Neural cell (in vitro differentiated cells): ENCODE data around the gene ECT2L. TPM values are rescaled to one million over a fixed set of nuclear protein-coding genes. Genes with fewer than 3 reads are reported as not detected.

Experiments
- H2AFZ ChIP-seq: fragments of 200-600, 300-800 bp; sonication (generic), shearing (Covaris generic); 2 replicates; pipeline ENCODE4 v1.6.0; 2014; ENCODE audit warnings: low read depth, mild to moderate bottlenecking, antibody characterized with exemption, low read length, moderate library complexity
- H3F3A ChIP-seq: fragments of 200-600 bp; shearing (Covaris generic); 2 replicates; pipeline ENCODE4 v1.6.1; 2016; ENCODE audit warnings: mild to moderate bottlenecking, moderate library complexity, mixed read lengths, antibody characterized with exemption, low read length; ENCODE audit not compliant: insufficient read depth, poor library complexity, severe bottlenecking
- H3K27ac ChIP-seq: fragments of 200-600, 300-800 bp; sonication (generic), shearing (Covaris generic); 2 replicates; pipeline ENCODE4 v1.5.1; 2014; ENCODE audit warnings: mild to moderate bottlenecking, low read length, moderate library complexity
- H3K27me3 ChIP-seq: fragments of 300-800, 200-600 bp; sonication (generic), shearing (Covaris generic); 2 replicates; pipeline ENCODE4 v1.6.0; 2014; ENCODE audit warnings: mild to moderate bottlenecking, low read depth, low read length, moderate library complexity; ENCODE audit not compliant: insufficient read depth
- H3K36me3 ChIP-seq: fragments of 300-800, 200-600 bp; sonication (generic), shearing (Covaris generic); 2 replicates; pipeline ENCODE4 v1.5.1; 2014; ENCODE audit warnings: mild to moderate bottlenecking, antibody characterized with exemption, low read length, moderate library complexity; ENCODE audit not compliant: insufficient read depth
- H3K4me2 ChIP-seq: fragments of 300-800, 200-600 bp; sonication (generic), shearing (Covaris generic); 2 replicates; pipeline ENCODE4 v1.6.0; 2014; ENCODE audit warnings: mild to moderate bottlenecking, low read length
- H3K4me3 ChIP-seq: fragments of 300-800, 200-600 bp; sonication (generic), shearing (Covaris generic); 2 replicates; pipeline ENCODE4 v1.5.1; 2014; ENCODE audit warnings: mild to moderate bottlenecking, low read length, moderate library complexity
- H3K79me2 ChIP-seq: fragments of 200-600 bp; shearing (Covaris generic); replicated peaks from 2 replicates; pipeline ENCODE4 v1.6.0; 2014; ENCODE audit warnings: mild to moderate bottlenecking, low read length, moderate library complexity; ENCODE audit not compliant: insufficient read depth
- H3K9ac ChIP-seq: fragments of 300-800, 200-600 bp; sonication (generic), shearing (Covaris generic); 2 replicates; pipeline ENCODE4 v1.6.1; 2016; ENCODE audit warnings: mild to moderate bottlenecking, low read length, mixed read lengths
- H3K9me2 ChIP-seq: fragments of 200-600 bp; shearing (Covaris generic); 2 replicates; pipeline ENCODE4 v1.6.1; 2016; ENCODE audit warnings: mild to moderate bottlenecking, low read length, mixed read lengths; ENCODE audit not compliant: insufficient read depth
- H3K9me3 ChIP-seq: fragments of 200-600, 300-800 bp; sonication (generic), shearing (Covaris generic); 2 replicates; pipeline ENCODE4 v1.6.1; 2016; ENCODE audit warnings: mild to moderate bottlenecking, mixed run types, low read length, moderate library complexity, mixed read lengths
- H4K20me1 ChIP-seq: fragments of 200-600 bp; shearing (Covaris generic); 2 replicates; pipeline ENCODE4 v1.6.1; 2016; ENCODE audit warnings: mild to moderate bottlenecking, mixed run types; ENCODE audit not compliant: insufficient read depth
- CTCF ChIP-seq: fragments of 450-650 bp; IDR thresholded peaks from 2 replicates; pipeline ENCODE4 v1.5.1; 2014; ENCODE audit warnings: antibody characterized with exemption, mild to moderate bottlenecking, moderate library complexity; ENCODE audit not compliant: poor library complexity, severe bottlenecking
- EP300 ChIP-seq: fragments of 450-650 bp; conservative IDR thresholded peaks from 2 replicates; pipeline ENCODE4 v1.6.1; 2014; ENCODE audit warnings: antibody characterized with exemption, mild to moderate bottlenecking, moderate library complexity; ENCODE audit not compliant: poor library complexity, severe bottlenecking
- EZH2 ChIP-seq: fragments of 200-600, 300-800 bp; shearing (Covaris generic), sonication (generic); IDR thresholded peaks from 2 replicates; pipeline ENCODE4 v1.6.1; 2014; ENCODE audit warnings: antibody characterized with exemption, low read length, borderline replicate concordance, mild to moderate bottlenecking; ENCODE audit not compliant: insufficient read depth, poor library complexity, severe bottlenecking
- MXI1 ChIP-seq: fragments of 450-650 bp; conservative IDR thresholded peaks from 2 replicates; pipeline ENCODE4 v1.6.1; 2014; ENCODE audit warnings: antibody characterized with exemption, mild to moderate bottlenecking; ENCODE audit not compliant: poor library complexity, severe bottlenecking
- POLR2AphosphoS5 ChIP-seq: IDR thresholded peaks from 2 replicates; pipeline ENCODE4 v1.6.1; 2012
- RAD21 ChIP-seq: fragments of 450-650 bp; conservative IDR thresholded peaks from 2 replicates; pipeline ENCODE4 v1.6.1; 2014; ENCODE audit warnings: antibody characterized with exemption, mild to moderate bottlenecking, moderate library complexity
- SMC3 ChIP-seq: fragments of 450-650 bp; conservative IDR thresholded peaks from 2 replicates; pipeline ENCODE4 v1.6.1; 2014; ENCODE audit warnings: antibody characterized with exemption, mild to moderate bottlenecking, moderate library complexity; ENCODE audit not compliant: poor library complexity
- TAF1 ChIP-seq: IDR thresholded peaks from 2 replicates; pipeline ENCODE4 v1.6.1; 2012; ENCODE audit warnings: low read depth
- polyA plus RNA-seq: library from polyadenylated mRNA; depleted of rRNA; stranded (reverse); fragments of >200 nt; gene quantifications from 2 replicates; pipeline ENCODE4 v1.2.3, GENCODE V29; 2014
- TF ChIP-seq, protein P1 (sequence below): IDR thresholded peaks from 2 replicates; pipeline ENCODE4 v1.6.1; 2012; ENCODE audit warnings: borderline replicate concordance

The ECT2L gene
- polyA plus RNA-seq, 1 donor from 2014 or later, result not detected

- Histone ChIP-seq H3K79me2 (no peaks in the 10 kb centered on the region), H3K36me3 (no peaks in the 10 kb centered on the region), H3K9me3 (no peaks in the 10 kb centered on the region), H3K4me2 (no peak overlapping the region), H3K9ac (no peak overlapping the region), H3F3A (no peaks in the 10 kb centered on the region), H3K27me3 (no peaks in the 10 kb centered on the region), H2AFZ (no peak overlapping the region), H4K20me1 (no peaks in the 10 kb centered on the region), H3K9me2 (no peaks in the 10 kb centered on the region), H3K27ac (no peak overlapping the region), H3K4me3 (no peak overlapping the region)
- TF ChIP-seq POLR2AphosphoS5, result no peak
- TF ChIP-seq, protein P1, sequence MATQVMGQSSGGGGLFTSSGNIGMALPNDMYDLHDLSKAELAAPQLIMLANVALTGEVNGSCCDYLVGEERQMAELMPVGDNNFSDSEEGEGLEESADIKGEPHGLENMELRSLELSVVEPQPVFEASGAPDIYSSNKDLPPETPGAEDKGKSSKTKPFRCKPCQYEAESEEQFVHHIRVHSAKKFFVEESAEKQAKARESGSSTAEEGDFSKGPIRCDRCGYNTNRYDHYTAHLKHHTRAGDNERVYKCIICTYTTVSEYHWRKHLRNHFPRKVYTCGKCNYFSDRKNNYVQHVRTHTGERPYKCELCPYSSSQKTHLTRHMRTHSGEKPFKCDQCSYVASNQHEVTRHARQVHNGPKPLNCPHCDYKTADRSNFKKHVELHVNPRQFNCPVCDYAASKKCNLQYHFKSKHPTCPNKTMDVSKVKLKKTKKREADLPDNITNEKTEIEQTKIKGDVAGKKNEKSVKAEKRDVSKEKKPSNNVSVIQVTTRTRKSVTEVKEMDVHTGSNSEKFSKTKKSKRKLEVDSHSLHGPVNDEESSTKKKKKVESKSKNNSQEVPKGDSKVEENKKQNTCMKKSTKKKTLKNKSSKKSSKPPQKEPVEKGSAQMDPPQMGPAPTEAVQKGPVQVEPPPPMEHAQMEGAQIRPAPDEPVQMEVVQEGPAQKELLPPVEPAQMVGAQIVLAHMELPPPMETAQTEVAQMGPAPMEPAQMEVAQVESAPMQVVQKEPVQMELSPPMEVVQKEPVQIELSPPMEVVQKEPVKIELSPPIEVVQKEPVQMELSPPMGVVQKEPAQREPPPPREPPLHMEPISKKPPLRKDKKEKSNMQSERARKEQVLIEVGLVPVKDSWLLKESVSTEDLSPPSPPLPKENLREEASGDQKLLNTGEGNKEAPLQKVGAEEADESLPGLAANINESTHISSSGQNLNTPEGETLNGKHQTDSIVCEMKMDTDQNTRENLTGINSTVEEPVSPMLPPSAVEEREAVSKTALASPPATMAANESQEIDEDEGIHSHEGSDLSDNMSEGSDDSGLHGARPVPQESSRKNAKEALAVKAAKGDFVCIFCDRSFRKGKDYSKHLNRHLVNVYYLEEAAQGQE, result no peak
These were observed 10.8 kb upstream of the ECT2L start for GRCh38 chr6:138785079-138785478.

DNA sequence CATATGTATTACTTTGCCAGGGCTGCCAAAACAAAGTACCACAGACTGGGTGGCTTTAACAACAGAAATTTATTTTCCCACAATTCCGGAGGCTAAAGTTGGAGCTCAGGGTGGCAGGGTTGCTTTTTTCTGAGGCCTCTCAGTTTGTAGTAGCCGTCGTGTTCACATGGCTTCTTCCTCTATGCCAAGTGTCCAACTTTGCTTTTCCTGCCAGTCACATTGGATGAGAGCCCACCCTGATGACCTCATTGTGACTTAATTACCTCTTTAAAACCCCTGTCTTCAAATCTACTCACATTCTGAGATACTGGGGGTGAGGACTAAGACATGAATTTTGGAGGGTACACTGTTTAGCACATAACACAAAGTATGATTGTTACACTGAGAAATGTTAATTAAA is 9.9 kb upstream of the ECT2L start:
- Histone ChIP-seq H3K27me3 (no peaks in the 10 kb centered on the region), H3K27ac (no peak overlapping the region), H4K20me1 (no peaks in the 10 kb centered on the region), H3K4me3 (no peak overlapping the region), H3K4me2 (no peak overlapping the region), H3K79me2 (no peaks in the 10 kb centered on the region), H3K9ac (no peak overlapping the region), H3K9me3 (no peaks in the 10 kb centered on the region), H3F3A (no peaks in the 10 kb centered on the region), H2AFZ (no peak overlapping the region), H3K9me2 (no peaks in the 10 kb centered on the region), H3K36me3 (no peaks in the 10 kb centered on the region)
- TF ChIP-seq MXI1 (no peak), CTCF (no peak), TAF1 (no peak), POLR2AphosphoS5 (no peak), SMC3 (no peak), RAD21 (no peak), EZH2 (no peak), EP300 (no peak)
- TF ChIP-seq, protein P1, result no peak
